ELR (cell line): ENCODE results near the gene SYNGR3.
"Not testable (repeated sequence)": the region's sequence is repeated elsewhere in the genome, so short reads cannot be mapped to it uniquely, and the experiment has no call there.

ENCODE experiments used
- DNase-seq: peaks from one replicate; pipeline ENCODE4 v3.0.0-alpha.2; 2015; ENCODE audit warnings: low read depth

The SYNGR3 gene

DNA sequence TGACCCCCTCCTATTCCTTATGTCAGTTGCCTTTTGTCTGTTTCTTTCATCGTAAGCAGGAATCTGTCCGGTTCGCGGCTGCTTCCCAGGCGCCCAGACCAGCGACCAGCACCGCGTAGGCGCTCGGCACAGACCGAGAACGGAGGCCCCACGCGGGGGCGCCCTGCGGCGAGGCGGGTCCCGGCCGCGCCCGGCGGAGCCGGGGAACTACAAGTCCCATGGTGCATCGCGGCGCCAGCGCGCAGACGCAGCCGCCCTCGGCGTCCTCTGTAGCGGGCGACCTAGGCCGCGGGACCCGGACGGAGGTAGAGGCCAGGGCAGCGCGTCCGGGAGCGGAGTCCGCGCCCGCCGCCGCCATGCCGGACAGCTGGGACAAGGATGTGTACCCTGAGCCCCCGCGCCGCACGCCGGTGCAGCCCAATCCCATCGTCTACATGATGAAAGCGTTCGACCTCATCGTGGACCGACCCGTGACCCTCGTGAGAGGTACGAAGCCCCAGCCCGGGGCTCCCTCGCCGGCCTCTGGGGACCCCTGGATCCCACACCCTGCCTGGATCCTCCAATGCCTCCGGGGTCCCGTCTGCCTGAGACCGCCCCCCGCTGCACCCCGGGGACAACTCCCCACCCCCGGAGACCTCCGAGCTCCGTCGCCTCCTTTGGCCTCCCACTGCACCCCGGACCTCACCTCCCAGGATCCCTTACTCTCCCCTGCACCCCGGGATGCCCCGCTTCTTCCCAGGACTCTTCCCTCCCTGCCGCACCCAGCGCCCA lies 30.3 kb upstream of the SYNGR3 start, which contains the start of gene NDUFB10:
Gene NDUFB10, plus strand, starts transcription at position 270 of the 771 bp plus-strand sequence. Its CDS starts 87 bp downstream, at position 357.
- DNase-seq = peak; percentile 92

GRCh38 chr16:1960665-1961630 lies 28.8 kb upstream of the SYNGR3 start:
- peak; percentile 74 for DNase-seq

- no peak for DNase-seq
Observed at GRCh38 chr16:1961651-1962067, 28.1 kb upstream of the SYNGR3 start.

GRCh38 chr16:1962161-1963153 lies 27.3 kb upstream of the SYNGR3 start:
- DNase-seq = not testable (repeated sequence)

- peak; percentile 39 for DNase-seq
Observed at GRCh38 chr16:1963806-1964505, 25.8 kb upstream of the SYNGR3 start.

DNA sequence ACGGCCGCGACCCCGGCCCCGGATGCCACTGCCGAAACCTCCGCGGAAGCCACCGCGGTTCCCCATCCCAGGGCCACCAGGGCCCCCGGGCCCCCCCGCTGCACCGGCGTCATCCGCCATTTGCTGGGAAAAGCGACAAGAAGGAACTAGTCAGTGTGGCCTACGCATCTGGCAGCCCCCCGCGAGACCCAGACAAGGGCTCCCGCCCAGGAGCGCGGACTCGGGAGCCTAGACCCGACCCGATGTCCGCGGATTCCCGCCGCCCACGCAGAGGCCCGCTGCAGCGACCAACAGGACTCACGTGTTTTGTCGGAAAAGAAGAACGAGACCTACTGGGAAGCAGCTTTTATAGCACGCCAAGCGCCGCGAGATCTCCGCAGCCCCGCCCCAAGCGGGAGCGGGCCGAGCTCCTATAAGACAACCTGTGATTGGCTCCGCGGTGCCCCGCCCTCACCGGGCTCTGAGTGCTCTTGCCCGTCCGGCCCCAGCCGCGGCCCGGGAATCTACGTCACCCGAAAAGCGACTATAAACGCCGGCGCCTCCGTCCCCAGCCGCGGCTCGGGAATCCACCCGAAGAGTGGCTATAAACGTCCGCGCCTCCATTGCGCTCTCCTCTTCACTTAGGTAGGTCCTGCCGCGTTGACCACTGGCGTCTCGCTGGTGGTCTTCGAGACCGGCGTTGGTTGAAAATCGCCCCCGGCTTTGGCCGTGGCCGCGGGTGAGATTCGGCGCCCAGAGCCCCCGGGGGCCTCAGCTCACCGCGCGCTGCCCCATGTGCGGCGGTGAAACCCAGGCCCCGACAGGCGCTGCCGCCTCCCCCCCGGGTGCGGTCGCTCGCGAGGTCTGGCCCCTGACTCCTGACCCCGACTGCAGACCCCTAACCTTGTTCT lies 25.0 kb upstream of the SYNGR3 start, which contains the start of gene RPS2:
Gene RPS2, minus strand, starts transcription at position 321 of the 890 bp plus-strand sequence. Its CDS starts 201 bp downstream, at position 120.
- peak; percentile 99 for DNase-seq

- no peak for DNase-seq
Observed at GRCh38 chr16:1965396-1966001, 24.3 kb upstream of the SYNGR3 start.

- DNase-seq = no peak
Observed at GRCh38 chr16:1966460-1966859, 23.3 kb upstream of the SYNGR3 start, which contains the start of gene RNF151. RNF151 (plus strand) TSS chr16:1966856; CDS start chr16:1966882, 26 bp downstream.

DNA sequence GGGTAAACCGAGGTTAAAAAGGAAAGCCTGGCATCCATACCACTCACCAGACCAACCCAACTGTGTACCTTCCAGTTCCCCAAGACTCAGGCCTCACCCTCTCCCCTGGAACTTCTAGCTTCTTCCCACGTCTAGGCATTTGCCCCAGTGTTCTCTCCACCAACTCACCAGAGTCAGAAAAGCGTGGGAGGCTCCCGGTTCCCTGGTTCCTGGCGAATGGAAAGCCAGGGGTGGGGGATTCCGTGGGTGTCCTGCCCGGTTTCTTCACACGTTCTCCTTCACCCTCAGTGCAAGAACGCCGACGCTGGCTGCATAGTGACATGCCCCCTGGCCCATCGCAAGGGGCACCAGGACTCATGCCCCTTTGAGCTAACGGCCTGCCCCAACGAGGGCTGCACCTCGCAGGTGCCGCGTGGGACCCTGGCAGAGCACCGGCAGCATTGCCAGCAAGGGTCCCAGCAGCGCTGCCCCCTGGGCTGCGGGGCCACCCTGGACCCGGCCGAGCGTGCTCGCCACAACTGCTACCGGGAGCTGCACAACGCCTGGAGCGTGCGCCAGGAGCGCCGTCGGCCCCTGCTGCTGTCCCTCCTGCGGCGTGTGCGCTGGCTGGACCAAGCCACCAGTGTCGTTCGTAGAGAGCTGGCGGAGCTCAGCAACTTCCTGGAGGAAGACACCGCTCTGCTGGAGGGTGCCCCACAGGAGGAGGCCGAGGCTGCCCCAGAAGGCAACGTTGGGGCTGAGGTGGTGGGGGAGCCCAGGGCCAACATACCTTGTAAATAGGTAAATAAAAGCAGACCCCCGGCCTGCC lies 21.4 kb upstream of the SYNGR3 start:
- no peak for DNase-seq

DNA sequence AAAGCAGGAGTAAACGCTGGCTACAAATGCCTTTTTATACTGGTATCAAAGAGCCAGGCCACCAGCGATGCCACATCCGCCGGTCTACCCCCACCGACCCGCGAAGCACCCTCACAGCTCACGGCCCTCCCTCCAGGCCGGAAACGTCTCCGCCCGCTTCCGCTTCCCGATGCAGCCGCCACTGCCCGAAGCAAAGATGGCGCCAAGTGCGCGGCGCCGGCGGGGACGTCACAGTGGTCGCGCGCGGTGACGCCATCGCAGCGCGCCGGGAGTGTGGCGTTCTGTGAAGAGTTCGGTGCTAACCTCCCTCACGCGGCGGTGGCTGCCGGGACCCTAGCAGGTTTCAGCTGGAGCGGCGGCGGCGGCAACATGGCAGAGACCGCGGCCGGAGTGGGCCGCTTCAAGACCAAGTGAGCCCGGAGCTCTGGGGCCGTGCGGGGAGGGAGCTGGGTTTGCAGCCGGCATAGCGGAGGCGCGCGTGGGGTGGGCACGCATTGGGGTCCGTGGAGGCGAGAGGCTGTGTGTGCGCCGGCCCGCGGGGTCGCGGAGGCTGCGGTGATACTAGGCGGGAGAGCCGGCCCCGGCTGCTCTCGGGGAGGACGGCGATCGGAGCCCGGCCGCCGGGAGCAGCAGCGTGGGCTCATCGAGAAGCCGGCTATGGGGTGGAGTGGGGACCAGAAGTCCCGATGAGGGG lies 17.8 kb upstream of the SYNGR3 start, which contains the start of gene TBL3:
Gene TBL3, plus strand, starts transcription at position 258 of the 694 bp plus-strand sequence. Its CDS starts 112 bp downstream, at position 370.
- DNase-seq = peak; percentile 95

- peak; percentile 55 for DNase-seq
Observed at GRCh38 chr16:1972490-1972877, 17.3 kb upstream of the SYNGR3 start.

DNA sequence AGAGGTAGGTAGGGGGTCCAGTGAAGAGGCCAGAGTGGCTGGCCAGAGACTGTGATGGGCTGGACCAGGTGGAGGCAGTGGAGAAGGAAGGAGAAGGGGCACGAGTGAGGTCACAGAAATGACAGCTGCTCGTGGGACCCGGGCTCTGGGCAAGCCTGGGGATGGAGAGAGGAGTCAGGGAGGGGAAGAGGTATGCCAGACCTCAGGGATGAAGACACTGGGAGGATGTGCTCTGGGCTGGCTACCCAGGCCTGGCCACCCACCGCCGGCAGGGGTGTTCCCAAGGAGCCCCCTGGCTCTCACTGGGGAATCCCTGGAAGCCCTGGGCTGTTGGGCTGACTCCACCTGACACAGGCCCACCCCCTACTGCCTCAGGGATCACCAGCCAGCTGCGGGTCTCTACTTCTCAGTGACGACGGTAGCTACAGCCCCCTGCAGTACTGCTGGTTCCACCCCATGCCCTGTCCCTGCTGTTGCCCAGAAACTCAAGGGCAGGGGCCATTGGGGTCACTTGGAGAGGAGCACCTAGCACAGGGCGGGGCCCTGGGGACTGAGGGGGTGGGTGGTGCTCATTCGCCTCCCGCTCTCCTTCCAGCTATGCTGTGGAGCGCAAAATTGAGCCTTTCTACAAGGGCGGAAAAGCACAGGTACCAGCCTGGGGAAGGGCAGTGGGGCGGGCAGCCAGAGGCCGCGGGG lies 16.2 kb upstream of the SYNGR3 start:
- DNase-seq = no peak

DNA sequence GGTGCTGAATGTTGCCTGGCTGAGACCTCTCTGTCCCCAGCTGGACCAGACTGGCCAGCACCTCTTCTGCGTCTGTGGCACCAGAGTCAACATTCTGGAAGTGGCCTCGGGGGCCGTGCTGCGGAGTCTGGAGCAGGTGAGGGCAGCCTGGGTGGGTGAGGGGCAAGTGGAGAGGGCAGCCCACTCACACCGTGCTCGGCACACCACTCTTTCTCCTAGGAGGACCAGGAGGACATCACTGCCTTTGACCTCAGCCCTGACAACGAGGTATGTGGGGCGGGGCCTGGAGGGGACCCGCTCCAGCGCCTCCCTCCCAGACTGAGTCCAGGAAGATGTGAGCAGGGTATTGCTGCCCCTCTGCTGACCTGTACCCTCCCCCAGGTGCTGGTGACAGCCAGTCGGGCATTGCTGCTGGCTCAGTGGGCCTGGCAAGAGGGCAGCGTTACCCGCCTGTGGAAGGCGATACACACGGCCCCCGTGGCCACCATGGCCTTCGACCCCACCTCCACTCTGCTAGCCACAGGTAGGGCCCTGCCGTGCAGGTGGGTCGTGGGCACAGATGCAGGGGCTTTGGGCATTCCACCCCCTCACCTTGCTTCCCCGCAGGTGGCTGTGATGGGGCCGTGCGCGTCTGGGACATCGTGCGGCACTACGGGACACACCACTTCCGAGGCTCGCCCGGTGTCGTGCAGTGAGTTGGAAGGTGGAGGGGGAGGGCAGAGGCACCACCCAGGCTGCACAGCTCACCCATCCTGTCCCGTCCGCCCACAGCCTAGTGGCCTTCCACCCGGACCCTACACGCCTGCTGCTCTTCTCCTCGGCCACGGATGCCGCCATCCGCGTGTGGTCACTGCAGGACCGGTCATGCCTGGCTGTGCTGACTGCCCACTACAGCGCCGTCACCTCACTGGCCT lies 15.4 kb upstream of the SYNGR3 start:
- no peak for DNase-seq

DNA sequence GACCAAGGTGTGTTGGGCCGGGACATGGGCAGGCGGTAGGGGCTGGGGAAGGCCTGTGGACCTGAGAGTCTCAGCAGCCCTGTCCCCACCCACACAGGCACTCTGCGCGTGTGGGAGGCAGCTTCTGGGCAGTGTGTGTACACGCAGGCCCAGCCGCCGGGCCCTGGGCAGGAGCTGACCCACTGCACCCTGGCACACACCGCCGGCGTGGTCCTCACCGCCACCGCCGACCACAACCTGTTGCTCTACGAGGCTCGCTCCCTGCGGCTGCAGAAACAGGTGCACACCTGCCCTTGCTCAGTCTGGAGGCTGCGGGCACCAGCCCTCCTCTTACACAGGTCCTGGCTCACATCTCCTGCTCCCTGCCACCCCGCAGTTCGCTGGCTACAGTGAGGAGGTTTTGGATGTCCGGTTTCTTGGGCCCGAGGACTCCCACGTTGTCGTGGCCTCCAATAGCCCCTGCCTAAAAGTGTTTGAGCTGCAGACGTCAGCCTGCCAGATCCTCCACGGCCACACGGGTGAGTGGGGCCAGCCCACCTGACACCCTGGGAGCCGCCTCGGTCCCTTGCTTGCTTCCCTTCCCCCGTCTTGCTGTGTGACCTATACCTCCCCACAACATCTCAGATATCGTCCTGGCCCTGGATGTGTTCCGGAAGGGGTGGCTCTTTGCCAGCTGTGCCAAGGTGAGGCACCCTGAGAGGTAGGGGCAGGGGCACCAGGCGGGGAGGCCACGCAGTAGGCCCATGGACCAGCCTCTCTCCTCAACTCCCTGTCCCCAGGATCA lies 14.1 kb upstream of the SYNGR3 start:
- no peak for DNase-seq

DNA sequence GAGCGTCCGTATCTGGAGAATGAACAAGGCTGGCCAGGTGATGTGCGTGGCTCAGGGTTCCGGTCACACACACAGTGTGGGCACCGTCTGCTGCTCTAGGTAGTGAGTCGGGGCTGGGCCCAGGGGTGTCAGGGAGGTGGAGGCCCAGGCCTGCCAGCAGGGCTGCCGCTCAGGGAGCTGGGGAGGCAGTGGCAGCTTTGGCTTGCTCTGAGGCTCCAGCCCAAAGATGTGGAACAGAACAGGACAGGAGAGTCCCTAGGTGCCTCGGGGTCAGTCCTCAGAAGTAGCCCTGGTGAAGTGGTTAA lies 13.6 kb upstream of the SYNGR3 start:
- DNase-seq = no peak
